ENCODE results near the gene ZNF385D. TPM values are rescaled to one million over a fixed set of nuclear protein-coding genes. Genes with fewer than 3 reads are reported as not detected.

The ZNF385D gene
- total and polyA plus RNA-seq, 2 experiments from 2014 or later, result 2.7 to 12.3 TPM

GRCh38 chr3:21738283-21738682, 12.7 kb downstream of the ZNF385D start (continued):
- TF ChIP-seq, protein P1, sequence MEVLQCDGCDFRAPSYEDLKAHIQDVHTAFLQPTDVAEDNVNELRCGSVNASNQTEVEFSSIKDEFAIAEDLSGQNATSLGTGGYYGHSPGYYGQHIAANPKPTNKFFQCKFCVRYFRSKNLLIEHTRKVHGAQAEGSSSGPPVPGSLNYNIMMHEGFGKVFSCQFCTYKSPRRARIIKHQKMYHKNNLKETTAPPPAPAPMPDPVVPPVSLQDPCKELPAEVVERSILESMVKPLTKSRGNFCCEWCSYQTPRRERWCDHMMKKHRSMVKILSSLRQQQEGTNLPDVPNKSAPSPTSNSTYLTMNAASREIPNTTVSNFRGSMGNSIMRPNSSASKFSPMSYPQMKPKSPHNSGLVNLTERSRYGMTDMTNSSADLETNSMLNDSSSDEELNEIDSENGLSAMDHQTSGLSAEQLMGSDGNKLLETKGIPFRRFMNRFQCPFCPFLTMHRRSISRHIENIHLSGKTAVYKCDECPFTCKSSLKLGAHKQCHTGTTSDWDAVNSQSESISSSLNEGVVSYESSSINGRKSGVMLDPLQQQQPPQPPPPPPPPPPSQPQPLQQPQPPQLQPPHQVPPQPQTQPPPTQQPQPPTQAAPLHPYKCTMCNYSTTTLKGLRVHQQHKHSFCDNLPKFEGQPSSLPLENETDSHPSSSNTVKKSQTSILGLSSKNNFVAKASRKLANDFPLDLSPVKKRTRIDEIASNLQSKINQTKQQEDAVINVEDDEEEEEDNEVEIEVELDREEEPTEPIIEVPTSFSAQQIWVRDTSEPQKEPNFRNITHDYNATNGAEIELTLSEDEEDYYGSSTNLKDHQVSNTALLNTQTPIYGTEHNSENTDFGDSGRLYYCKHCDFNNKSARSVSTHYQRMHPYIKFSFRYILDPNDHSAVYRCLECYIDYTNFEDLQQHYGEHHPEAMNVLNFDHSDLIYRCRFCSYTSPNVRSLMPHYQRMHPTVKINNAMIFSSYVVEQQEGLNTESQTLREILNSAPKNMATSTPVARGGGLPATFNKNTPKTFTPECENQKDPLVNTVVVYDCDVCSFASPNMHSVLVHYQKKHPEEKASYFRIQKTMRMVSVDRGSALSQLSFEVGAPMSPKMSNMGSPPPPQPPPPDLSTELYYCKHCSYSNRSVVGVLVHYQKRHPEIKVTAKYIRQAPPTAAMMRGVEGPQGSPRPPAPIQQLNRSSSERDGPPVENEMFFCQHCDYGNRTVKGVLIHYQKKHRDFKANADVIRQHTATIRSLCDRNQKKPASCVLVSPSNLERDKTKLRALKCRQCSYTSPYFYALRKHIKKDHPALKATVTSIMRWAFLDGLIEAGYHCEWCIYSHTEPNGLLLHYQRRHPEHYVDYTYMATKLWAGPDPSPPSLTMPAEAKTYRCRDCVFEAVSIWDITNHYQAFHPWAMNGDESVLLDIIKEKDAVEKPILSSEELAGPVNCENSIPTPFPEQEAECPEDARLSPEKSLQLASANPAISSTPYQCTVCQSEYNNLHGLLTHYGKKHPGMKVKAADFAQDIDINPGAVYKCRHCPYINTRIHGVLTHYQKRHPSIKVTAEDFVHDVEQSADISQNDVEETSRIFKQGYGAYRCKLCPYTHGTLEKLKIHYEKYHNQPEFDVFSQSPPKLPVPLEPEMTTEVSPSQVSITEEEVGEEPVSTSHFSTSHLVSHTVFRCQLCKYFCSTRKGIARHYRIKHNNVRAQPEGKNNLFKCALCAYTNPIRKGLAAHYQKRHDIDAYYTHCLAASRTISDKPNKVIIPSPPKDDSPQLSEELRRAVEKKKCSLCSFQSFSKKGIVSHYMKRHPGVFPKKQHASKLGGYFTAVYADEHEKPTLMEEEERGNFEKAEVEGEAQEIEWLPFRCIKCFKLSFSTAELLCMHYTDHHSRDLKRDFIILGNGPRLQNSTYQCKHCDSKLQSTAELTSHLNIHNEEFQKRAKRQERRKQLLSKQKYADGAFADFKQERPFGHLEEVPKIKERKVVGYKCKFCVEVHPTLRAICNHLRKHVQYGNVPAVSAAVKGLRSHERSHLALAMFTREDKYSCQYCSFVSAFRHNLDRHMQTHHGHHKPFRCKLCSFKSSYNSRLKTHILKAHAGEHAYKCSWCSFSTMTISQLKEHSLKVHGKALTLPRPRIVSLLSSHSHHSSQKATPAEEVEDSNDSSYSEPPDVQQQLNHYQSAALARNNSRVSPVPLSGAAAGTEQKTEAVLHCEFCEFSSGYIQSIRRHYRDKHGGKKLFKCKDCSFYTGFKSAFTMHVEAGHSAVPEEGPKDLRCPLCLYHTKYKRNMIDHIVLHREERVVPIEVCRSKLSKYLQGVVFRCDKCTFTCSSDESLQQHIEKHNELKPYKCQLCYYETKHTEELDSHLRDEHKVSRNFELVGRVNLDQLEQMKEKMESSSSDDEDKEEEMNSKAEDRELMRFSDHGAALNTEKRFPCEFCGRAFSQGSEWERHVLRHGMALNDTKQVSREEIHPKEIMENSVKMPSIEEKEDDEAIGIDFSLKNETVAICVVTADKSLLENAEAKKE (CRISPR knock-in tag; IDR thresholded peaks at IDR 0.05), result no peak
- TF ChIP-seq ETS1 (IDR thresholded peaks at IDR 0.05) (no peak), STAT1 (IDR thresholded peaks at IDR 0.05; ENCODE audit: unreplicated experiment) (no peak), NANOG (IDR thresholded peaks at IDR 0.05; ENCODE audit: borderline replicate concordance) (no peak), ZNF114 (CRISPR knock-in tag; IDR thresholded peaks at IDR 0.05) (no peak), EZH2phosphoT487 (IDR thresholded peaks at IDR 0.05; ENCODE audit: unreplicated experiment) (no peak), ZNF331 (CRISPR knock-in tag; IDR thresholded peaks at IDR 0.05; ENCODE audit: low read depth) (no peak), POLR2AphosphoS5 (IDR thresholded peaks at IDR 0.05; ENCODE audit: low read depth) (no peak), CREB1 (CRISPR knock-in tag; IDR thresholded peaks at IDR 0.05; ENCODE audit: low read depth) (no peak)
- TF ChIP-seq, protein P2, sequence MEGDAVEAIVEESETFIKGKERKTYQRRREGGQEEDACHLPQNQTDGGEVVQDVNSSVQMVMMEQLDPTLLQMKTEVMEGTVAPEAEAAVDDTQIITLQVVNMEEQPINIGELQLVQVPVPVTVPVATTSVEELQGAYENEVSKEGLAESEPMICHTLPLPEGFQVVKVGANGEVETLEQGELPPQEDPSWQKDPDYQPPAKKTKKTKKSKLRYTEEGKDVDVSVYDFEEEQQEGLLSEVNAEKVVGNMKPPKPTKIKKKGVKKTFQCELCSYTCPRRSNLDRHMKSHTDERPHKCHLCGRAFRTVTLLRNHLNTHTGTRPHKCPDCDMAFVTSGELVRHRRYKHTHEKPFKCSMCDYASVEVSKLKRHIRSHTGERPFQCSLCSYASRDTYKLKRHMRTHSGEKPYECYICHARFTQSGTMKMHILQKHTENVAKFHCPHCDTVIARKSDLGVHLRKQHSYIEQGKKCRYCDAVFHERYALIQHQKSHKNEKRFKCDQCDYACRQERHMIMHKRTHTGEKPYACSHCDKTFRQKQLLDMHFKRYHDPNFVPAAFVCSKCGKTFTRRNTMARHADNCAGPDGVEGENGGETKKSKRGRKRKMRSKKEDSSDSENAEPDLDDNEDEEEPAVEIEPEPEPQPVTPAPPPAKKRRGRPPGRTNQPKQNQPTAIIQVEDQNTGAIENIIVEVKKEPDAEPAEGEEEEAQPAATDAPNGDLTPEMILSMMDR (conservative IDR thresholded peaks at IDR 0.05; ENCODE audit: low read depth in 2 of 2), result no peak

Data from GM23338 (cell line).